Heart left ventricle (tissue), 16 donors: ENCODE results near the gene SMO. TPM values are rescaled to one million over a fixed set of nuclear protein-coding genes. Genes with fewer than 3 reads are reported as not detected.

Experiments used
- ATAC-seq, 4 donors: fragments of 200-7000 bp; cut with Tn5 transposase; one replicate each; pipeline ENCODE4 v1.9.1; 2020 to 2022; ENCODE audit warnings: moderate library complexity in 4 of 4, mild to moderate bottlenecking in 3 of 4, moderate number of reproducible peaks in 1 of 4
- DNase-seq, 5 donors: peaks; one replicate each; pipeline ENCODE4 v3.0.0-alpha.2; 2020
- H3K27ac ChIP-seq, 12 donors: fragments of 200-600 bp; sonication (generic) in 4 of 12; one replicate each; pipeline versions ENCODE4 v1.5.0 to v1.8.0; 2016 to 2022; ENCODE audit warnings: mild to moderate bottlenecking in 2 of 12
- H3K27me3 ChIP-seq, 9 donors: fragments of 200-600 bp; sonication (generic) in 2 of 9; one replicate each; pipeline versions ENCODE4 v1.5.1 to v1.8.0; 2016 to 2022; ENCODE audit warnings: mild to moderate bottlenecking in 3 of 9
- H3K36me3 ChIP-seq, 9 donors: fragments of 200-600 bp; sonication (generic) in 2 of 9; one replicate each; pipeline versions ENCODE4 v1.5.0 to v1.8.0; 2018 to 2022; ENCODE audit warnings: mild to moderate bottlenecking in 2 of 9
- H3K4me1 ChIP-seq, 12 donors: fragments of 200-600 bp; sonication (generic) in 4 of 12; one replicate each; pipeline versions ENCODE4 v1.5.0 to v1.8.0; 2016 to 2022; ENCODE audit warnings: mild to moderate bottlenecking in 3 of 12
- H3K4me3 ChIP-seq, 12 donors: fragments of 200-600 bp; sonication (generic) in 4 of 12; one replicate each; pipeline versions ENCODE4 v1.5.0 to v1.8.0; 2017 to 2022; ENCODE audit warnings: mild to moderate bottlenecking in 9 of 12, moderate library complexity in 4 of 12
- H3K9me3 ChIP-seq, 12 donors: fragments of 200-600 bp; sonication (generic) in 4 of 12; one replicate each; pipeline versions ENCODE4 v1.5.0 to v1.8.0; 2016 to 2022; ENCODE audit warnings: mild to moderate bottlenecking in 1 of 12
- POLR2A ChIP-seq, 2 donors: fragments of 450-650 bp; IDR thresholded peaks; one replicate each; pipeline ENCODE4 v1.6.1; 2017; ENCODE audit warnings: antibody characterized with exemption in 2 of 2, mild to moderate bottlenecking in 2 of 2, moderate library complexity in 2 of 2
- WGBS, 4 donors: extraction: QIAGEN DNeasy Blood & Tissue Kit in 2 of 4; methylation state at CpG; one replicate each; pipeline versions ENCODE4 v1.1.5 to v1.1.7; 2013 to 2018; 5-methylcytosine and 5-hydroxymethylcytosine counted together
- intact Hi-C, 10 donors: fragments of 100-400 bp; cut with DNase I; formaldehyde crosslinking; loops; one replicate each; pipeline versions ENCODE4 v1.11.1 to v1.14.2; 2022
- polyA plus RNA-seq, 2 donors: library from polyadenylated mRNA; stranded (reverse); fragments of 200-250 nt; gene quantifications; one replicate each; pipeline ENCODE4 v1.2.3, GENCODE V29; 2013
- total RNA-seq, 9 donors: library from RNA; depleted of rRNA in 2 of 9; stranded (reverse); fragments of >200 nt in 2 of 9; fragmentation: NEBNext Ultra II Directional in 3 of 9; extraction: Animal tissue kit (Norgen Biotek cat#: 25700) in 3 of 9; gene quantifications; one replicate each; pipeline versions ENCODE4 v1.1.0 to v1.2.4, GENCODE V29; 2016 to 2023
- TF ChIP-seq, protein P1 (sequence below), 12 donors: fragments of 200-600 bp; sonication (generic) in 4 of 12; IDR thresholded peaks; one replicate each; pipeline versions ENCODE4 v1.5.0 to v1.8.0; 2018 to 2022; ENCODE audit warnings: antibody characterized with exemption in 12 of 12, mild to moderate bottlenecking in 5 of 12
- donor health status: ischemic (EF 13 %, LVEDD 7.1; RV severe dilation, severe dysfunction).
- donor health status: healthy with polysubstance abuse.
- donor health status: DM: no; HTN: yes; CAD: no.
- donor health status: DM: no; HTN: no; CAD: no.
- donor health status: ischemic (EF 25% LVEDD 6.9; RV normal size, moderate dysfunction).
- donor health status: ischemic (EF 25% LVEDD 5.7; RV mildly dilated, moderate dysfunction).
- donor health status: healthy.
- donor health status: DM: yes; HTN: yes; CAD: no.
- donor health status: ischemic (EF 35%, LVEDD 5.7; RV mildly dilated, moderate dysfunction).
- donor health status: nonischemic (EF 11% LVEDD 7.7; RV severe dilation, severe dysfunction).
- donor health status: DM: yes; HTN: yes; CAD: no.
- donor health status: PGD.
- donor health status: ischemic (EF 29% LVEDD 5.4; RV normal size, mild dysfunction).
- donor health status: nonischemic (EF 23%, LVEDD 6.1; RV moderate dilation, normal function).

The SMO gene
- total and polyA plus RNA-seq, 11 donors = 1.7 to 7.3 (median 3.9) TPM

GRCh38 chr7:129205987-129206785, 17.8 kb downstream of the SMO start:
- DNase-seq (no peak), ATAC-seq (no peak)
- no peak overlapping the region for H3K27ac ChIP-seq
- TF ChIP-seq, protein P1, sequence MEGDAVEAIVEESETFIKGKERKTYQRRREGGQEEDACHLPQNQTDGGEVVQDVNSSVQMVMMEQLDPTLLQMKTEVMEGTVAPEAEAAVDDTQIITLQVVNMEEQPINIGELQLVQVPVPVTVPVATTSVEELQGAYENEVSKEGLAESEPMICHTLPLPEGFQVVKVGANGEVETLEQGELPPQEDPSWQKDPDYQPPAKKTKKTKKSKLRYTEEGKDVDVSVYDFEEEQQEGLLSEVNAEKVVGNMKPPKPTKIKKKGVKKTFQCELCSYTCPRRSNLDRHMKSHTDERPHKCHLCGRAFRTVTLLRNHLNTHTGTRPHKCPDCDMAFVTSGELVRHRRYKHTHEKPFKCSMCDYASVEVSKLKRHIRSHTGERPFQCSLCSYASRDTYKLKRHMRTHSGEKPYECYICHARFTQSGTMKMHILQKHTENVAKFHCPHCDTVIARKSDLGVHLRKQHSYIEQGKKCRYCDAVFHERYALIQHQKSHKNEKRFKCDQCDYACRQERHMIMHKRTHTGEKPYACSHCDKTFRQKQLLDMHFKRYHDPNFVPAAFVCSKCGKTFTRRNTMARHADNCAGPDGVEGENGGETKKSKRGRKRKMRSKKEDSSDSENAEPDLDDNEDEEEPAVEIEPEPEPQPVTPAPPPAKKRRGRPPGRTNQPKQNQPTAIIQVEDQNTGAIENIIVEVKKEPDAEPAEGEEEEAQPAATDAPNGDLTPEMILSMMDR (IDR thresholded peaks at IDR 0.05) = no peak
- TF ChIP-seq POLR2A (IDR thresholded peaks at IDR 0.05) = no peak
- 92 to 95% (median 94%) methylated on average over 15 to 18 of the region's 18 CpGs for WGBS, 4 donors
- H3K9me3 ChIP-seq = no peaks in the 10 kb centered on the region
- H3K36me3 ChIP-seq = peaks cover 0 to 29% (median 4%) of the 10 kb centered on the region in 9 donors
- no peaks in the 10 kb centered on the region for H3K27me3 ChIP-seq
- H3K4me1 ChIP-seq = peaks cover 0 to 4% (median 0%) of the 10 kb centered on the region in 12 donors
- no peak overlapping the region for H3K4me3 ChIP-seq
- intact Hi-C loops = loop anchor here in 1 of 10 donors (5.0 kb wide), 1 partner anchor 44 kb away; no protein-coding TSS in a partner anchor

DNA sequence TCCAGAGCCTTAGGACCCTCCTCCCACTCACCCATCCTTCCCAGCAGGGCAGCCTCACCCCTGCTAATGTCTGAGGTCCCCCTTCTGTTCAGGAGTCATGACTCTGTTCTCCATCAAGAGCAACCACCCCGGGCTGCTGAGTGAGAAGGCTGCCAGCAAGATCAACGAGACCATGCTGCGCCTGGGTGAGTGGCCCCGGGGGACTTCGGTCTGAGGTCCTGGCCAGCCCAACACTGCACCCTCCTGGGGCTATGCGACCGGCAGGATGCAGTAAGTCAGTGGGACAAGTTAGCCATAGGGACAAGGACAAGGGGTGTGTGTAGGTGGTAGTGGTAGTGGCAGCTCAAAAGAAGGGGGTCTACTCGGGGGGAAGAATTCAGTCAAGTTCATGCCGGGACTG, 20.2 kb downstream of the SMO start:
- Histone ChIP-seq H3K36me3 (peaks cover 0 to 41% (median 4%) of the 10 kb centered on the region in 9 donors), H3K27ac (no peak overlapping the region), H3K9me3 (no peaks in the 10 kb centered on the region), H3K4me1 (peaks cover 0 to 4% (median 0%) of the 10 kb centered on the region in 12 donors), H3K27me3 (no peaks in the 10 kb centered on the region), H3K4me3 (no peak overlapping the region)
- no peak for DNase-seq
- intact Hi-C loops = loop anchor here in 2 of 10 donors (2.0 to 5.0 kb wide), 2 partner anchors 44 to 46 kb away; no protein-coding TSS in a partner anchor
- WGBS, 4 donors = 68 to 81% (median 72%) methylated on average over 4 to 9 of the region's 9 CpGs
- no peak for ATAC-seq
- TF ChIP-seq, protein P1 (IDR thresholded peaks at IDR 0.05) = no peak
- no peak for TF ChIP-seq POLR2A (IDR thresholded peaks at IDR 0.05)

GRCh38 chr7:129209067-129209926, 20.9 kb downstream of the SMO start:
- Histone ChIP-seq H3K4me3 (no peak overlapping the region), H3K4me1 (peaks cover 0 to 4% (median 0%) of the 10 kb centered on the region in 12 donors), H3K27ac (no peak overlapping the region), H3K36me3 (peaks cover 0 to 41% (median 4%) of the 10 kb centered on the region in 9 donors), H3K27me3 (no peaks in the 10 kb centered on the region), H3K9me3 (no peaks in the 10 kb centered on the region)
- DNase-seq = no peak
- intact Hi-C loops = loop anchor here in 2 of 10 donors (2.0 to 5.0 kb wide), 2 partner anchors 44 to 47 kb away; no protein-coding TSS in a partner anchor
- ATAC-seq = no peak
- WGBS, 4 donors = 81 to 88% (median 83%) methylated on average over 15 of the region's 15 CpGs
- TF ChIP-seq, protein P1 (IDR thresholded peaks at IDR 0.05) = no peak
- no peak for TF ChIP-seq POLR2A (IDR thresholded peaks at IDR 0.05)
